DMS 273 (cell line): ENCODE data around the gene LRRC1.
"Not testable (repeated sequence)": the region's sequence is repeated elsewhere in the genome, so short reads cannot be mapped to it uniquely, and the experiment has no call there.

Source experiments
- DNase-seq: peaks from one replicate; lab custom pipeline; 2025; ENCODE audit not compliant: unreplicated experiment; lab: John Stamatoyannopoulos, UW

LRRC1 gene

DNA sequence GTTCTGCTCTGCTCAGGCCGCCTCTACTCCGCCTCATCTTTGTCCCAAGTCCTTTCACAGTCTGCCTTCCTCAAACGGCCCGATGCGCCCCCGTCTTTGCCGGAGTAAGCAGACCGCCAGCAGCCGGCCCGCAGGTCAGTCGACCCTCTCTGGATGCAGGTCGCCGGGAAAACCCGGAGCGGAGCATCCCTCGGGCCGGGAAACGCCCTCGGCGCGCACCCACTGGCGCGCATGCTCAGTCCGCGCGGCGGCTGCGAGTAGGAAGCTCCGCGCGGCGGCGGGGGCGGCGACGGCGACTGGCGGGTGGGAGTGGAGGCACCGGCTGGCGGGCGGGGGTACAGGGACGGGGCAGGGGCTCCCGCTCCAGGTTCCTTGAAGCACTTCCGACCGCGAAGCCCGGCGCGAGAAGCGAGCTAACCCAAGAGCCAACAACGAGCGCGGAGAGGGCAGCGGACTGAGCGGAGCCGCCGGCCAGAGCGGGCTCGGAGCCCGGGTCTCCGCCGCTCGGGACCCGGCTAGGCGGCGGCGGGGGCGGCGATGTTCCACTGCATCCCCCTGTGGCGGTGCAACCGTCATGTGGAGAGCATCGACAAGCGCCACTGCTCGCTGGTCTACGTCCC lies at the start of gene LRRC1:
Gene LRRC1, plus strand, starts transcription at position 286 of the 620 bp plus-strand sequence. Its CDS starts 252 bp downstream, at position 538.
- peak; percentile 98 for DNase-seq

- no peak for DNase-seq
These were observed 48.2 kb upstream of the LRRC1 start for GRCh38 chr6:53746442-53747103.

- no peak for DNase-seq
These were observed 44.7 kb upstream of the LRRC1 start for GRCh38 chr6:53750052-53750650.

DNA sequence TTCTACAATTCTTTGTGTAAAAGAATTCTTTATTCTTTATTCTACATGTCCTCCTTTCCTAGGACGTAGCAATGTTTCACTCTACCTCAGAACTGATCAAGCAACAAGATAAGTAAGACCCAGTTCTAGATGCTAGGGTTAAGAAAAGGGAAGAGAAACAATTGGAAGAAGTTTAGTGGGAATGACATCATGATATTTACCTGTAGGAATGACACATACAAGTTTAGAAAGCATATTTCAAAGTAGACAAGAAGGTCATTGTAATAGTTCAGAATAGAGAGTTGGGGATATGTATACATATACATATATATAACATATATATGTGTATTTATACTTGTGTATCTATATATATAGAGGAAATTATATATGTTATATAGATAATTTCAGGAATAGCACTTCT lies 43.4 kb upstream of the LRRC1 start:
- DNase-seq: no peak

GRCh38 chr6:53752440-53752839 lies 42.4 kb upstream of the LRRC1 start:
- DNase-seq: no peak

- no peak for DNase-seq
These were observed 41.9 kb upstream of the LRRC1 start for GRCh38 chr6:53752856-53753255.

GRCh38 chr6:53754330-53754729 lies 40.5 kb upstream of the LRRC1 start:
- no peak for DNase-seq

GRCh38 chr6:53756396-53756795 lies 38.4 kb upstream of the LRRC1 start:
- DNase-seq: no peak

- DNase-seq: peak; percentile 43
These were observed 36.3 kb upstream of the LRRC1 start for GRCh38 chr6:53758496-53758895.

DNA sequence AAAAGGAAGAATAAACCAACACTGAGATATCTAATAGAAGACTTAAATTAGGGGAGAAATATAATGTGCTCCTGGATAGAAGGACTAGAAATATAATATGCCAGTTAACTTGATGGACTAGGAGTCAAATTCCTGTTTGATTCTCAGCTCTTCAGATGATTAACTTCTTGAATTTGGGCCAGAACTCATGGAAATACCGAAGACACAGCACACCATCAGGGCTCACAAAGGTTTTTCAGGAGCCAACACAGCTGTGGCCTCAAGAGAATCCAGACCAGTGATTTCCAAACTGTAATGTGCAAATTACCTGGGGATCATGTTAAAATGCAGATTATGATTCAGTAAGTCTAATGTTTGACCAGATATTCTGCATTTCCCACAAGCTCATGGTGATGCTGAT lies 33.8 kb upstream of the LRRC1 start:
- DNase-seq: peak; percentile 35

DNA sequence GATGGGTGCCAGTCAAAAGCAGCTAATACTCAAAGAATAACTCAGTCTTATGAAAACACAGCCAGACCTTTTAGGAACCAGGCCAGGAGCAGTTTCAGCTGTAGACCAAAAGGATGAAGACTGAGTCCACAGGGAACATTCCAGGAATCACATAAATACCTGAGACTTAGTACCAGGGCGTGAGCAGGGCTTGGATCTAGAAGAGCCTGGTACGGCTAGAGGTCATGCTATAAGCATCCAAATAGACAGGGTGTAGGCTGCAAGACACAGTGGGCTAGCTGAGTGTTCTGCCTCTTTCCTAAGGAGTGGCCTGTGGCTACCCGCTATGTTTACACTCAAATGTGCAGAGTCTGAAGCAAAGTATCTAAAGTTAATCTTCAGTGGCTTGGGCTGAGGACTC lies 29.5 kb upstream of the LRRC1 start:
- no peak for DNase-seq

DNA sequence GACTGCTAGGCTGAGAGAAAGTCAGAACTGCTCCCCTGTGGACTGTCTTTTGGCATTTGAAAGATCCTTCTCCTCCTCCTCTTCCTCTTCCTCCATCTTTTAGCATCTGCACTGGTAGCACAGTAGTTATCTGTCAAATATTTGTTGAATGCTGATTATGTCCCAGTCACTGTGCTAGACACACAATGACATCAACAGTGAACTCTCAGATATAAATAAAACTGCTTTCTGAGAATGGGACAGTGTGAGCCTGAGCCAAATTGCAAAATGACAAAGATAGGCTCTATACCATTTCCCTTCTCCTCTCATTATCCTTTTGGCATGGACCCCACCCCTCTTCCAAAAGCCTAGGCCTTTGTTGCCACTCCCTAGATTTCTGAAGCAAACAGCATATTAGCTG lies 27.9 kb upstream of the LRRC1 start:
- DNase-seq: no peak

DNA sequence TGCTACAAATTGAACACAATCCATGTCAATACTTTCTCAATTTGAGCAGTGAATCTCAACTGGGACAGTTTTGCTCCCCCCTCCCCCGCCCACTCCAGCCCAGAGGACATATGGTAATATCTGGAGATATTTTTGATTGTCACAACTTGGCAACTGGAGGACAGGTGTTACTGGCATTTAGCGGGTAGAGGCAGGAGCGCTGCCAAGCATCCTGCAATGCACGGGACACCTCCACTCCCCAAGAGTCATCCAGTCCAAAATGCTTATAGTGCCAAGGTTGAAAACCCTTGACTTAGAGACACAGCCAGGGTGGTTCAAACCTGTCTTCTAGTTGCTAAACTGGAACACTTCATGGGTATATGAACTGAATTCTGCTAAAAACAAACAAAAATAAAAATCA lies 26.9 kb upstream of the LRRC1 start:
- peak; percentile 45 for DNase-seq

DNA sequence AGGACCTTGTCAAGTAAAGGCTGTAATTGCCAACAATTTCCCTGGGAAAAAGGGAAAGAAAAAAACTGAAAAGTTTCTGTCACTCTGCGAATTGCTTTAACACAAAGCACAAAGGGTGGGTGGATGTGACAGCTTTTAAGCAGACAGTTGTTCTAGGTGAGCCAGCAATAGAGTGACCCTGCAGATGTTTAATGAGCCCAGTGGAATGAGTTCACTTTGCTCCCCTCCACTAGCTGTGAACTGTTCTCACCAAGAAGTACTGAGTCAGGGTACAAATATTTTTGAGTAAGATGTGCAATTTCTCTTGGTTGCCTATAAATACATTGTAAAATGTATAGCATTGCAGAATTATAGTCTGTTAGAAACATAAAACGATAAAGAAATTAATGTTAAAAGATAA lies 26.2 kb upstream of the LRRC1 start:
- no peak for DNase-seq

DNA sequence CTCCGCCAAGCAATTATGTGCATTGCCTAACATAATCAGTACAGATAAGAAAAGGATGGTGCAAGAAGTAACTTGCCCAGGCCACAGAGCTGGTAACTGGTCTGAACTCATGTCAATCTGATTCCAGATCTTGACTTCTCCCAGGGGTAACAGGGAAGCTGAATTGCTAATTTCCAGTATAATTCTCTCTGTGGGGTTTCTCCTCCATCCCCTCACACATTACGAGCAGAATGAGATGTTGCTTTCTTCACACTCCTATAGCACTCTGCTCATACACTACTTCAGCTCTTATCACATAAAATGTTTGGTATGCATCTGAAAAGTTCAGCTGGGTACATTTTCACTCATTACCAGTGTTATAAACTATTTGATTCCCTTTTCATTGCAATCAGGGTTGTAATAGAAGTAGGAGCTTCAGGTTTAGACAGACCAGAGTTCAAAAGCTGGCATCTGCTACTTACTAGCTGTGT lies 24.0 kb upstream of the LRRC1 start:
- peak; percentile 81 for DNase-seq

- peak; percentile 98 for DNase-seq
These were observed 22.8 kb upstream of the LRRC1 start for GRCh38 chr6:53771785-53772624.

- peak; percentile 20 for DNase-seq
These were observed 21.6 kb upstream of the LRRC1 start for GRCh38 chr6:53773044-53773696.

DNA sequence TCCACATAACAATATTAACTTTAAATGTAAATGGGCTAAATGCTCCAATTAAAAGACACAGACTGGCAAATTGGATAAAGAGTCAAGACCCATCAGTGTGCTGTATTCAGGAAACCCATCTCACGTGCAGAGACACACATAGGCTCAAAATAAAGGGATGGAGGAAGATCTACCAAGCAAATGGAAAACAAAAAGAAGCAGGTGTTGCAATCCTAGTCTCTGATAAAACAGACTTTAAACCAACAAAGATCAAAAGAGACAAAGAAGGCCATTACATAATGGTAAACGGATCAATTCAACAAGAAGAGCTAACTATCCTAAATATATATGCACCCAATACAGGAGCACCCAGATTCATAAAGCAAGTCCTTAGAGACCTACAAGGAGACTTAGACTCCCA lies 18.7 kb upstream of the LRRC1 start:
- not testable (repeated sequence) for DNase-seq

- not testable (repeated sequence) for DNase-seq
These were observed 9.8 kb upstream of the LRRC1 start for GRCh38 chr6:53784991-53785390.

DNA sequence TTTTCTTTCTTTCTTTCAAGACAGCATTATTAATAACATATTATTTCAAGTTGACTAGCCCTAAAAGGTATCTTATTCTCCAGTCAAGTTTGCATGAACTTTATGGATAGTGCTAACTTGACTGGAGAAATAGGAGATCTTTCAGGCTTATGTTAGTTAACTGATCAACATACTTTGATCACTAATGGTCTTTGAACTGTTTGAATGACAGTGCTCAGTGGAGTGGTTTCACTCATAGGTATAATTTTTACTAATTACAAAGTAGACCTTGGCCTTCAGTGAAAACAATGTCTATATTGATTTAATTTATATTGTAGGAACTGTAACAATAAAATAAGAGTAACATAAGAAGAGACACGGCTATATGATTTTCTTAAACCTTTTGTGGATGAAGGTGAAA lies 8.0 kb upstream of the LRRC1 start:
- no peak for DNase-seq

DNA sequence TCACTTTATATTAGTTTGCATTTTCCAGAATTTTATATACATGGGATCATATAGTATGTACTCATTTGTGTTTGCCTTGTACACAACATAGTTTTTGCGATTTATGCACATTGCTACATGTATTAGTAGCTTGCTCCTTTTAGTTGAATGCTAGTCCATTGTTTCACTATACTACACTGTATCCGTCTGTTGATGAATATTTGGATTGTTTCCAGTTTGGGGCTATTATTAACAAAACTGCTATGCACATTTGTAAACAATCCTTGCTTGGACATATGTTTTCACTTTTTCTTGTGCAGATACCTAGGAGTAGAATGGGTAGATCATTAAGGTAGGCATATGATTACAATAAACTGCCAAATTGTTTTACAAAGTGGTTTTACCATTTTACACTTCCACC lies 3.9 kb upstream of the LRRC1 start:
- DNase-seq: no peak
